Tibial artery (tissue), 4 donors: ENCODE data around the gene CDCA7L.

Experiments
- DNase-seq, 2 donors: peaks; one replicate each; pipeline ENCODE4 v3.0.0-alpha.2; 2019
- H3K27ac ChIP-seq, 2 donors: fragments of 200-600 bp; sonication (generic) in 1 of 2; 1 replicate in 1 of 2; 2 replicates in 1 of 2; pipeline ENCODE4 v1.5.1; 2018 to 2019; ENCODE audit warnings: mild to moderate bottlenecking in 1 of 2
- H3K27me3 ChIP-seq, 2 donors: fragments of 200-600 bp; sonication (generic) in 1 of 2; one replicate each; pipeline versions ENCODE4 v1.5.1 to v1.6.0; 2016 to 2019
- H3K36me3 ChIP-seq, 3 donors: fragments of 200-600 bp; sonication (generic) in 2 of 3; one replicate each; pipeline ENCODE4 v1.5.1; 2016 to 2019; ENCODE audit warnings: mild to moderate bottlenecking in 2 of 3
- H3K4me1 ChIP-seq, 4 donors: fragments of 200-600 bp; sonication (generic) in 2 of 4; 1 replicate in 3 of 4; 2 replicates in 1 of 4; pipeline ENCODE4 v1.5.1; 2016 to 2019
- H3K4me3 ChIP-seq, 2 donors: fragments of 200-600 bp; sonication (generic) in 1 of 2; 1 replicate in 1 of 2; 2 replicates in 1 of 2; pipeline ENCODE4 v1.5.1; 2018 to 2019; ENCODE audit warnings: mild to moderate bottlenecking in 2 of 2
- H3K9me3 ChIP-seq, 3 donors: fragments of 200-600 bp; sonication (generic) in 1 of 3; one replicate each; pipeline ENCODE4 v1.5.1; 2016 to 2019
- intact Hi-C: fragments of 100-400 bp; cut with DNase I; formaldehyde crosslinking; loops from one replicate; pipeline ENCODE4 v1.15.0; 2023; ENCODE audit warnings: low total_unique reads
- TF ChIP-seq, protein P1 (sequence below), 2 experiments: fragments of 200-600 bp in 1 of 2; fragments of 450-650 bp in 1 of 2; IDR thresholded peaks; one replicate each; pipeline ENCODE4 v1.5.1; 2017 to 2019; ENCODE audit warnings: antibody characterized with exemption in 2 of 2, mild to moderate bottlenecking in 1 of 2, moderate library complexity in 1 of 2

The CDCA7L gene

DNA sequence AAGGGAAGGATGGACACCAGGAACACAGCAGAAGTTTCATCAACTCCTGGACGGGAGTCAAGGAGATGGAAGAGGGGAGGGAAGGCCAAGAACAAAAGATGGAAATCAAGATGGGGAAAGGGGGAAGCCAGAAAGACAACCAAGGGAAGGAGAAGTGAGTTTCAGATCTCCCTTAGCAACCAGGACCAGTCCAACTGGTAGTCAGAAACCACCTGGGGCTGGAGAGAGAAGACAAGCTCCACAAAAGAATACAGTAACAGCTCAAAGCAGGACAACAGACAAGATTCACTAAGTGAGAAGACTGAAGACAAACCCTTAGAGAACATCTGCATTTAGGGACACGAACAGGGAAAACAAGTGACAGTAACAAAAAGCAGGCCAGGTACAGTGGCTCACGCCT lies 30.6 kb downstream of the CDCA7L start:
- Histone ChIP-seq H3K27me3 (no peaks in the 10 kb centered on the region), H3K4me3 (no peak overlapping the region), H3K36me3 (peaks cover 0 to 14% (median 0%) of the 10 kb centered on the region in 3 donors), H3K27ac (no peak overlapping the region), H3K4me1 (no peaks in the 10 kb centered on the region), H3K9me3 (no peaks in the 10 kb centered on the region)
- intact Hi-C loops = no loop called here
- DNase-seq = no peak
- TF ChIP-seq, protein P1, sequence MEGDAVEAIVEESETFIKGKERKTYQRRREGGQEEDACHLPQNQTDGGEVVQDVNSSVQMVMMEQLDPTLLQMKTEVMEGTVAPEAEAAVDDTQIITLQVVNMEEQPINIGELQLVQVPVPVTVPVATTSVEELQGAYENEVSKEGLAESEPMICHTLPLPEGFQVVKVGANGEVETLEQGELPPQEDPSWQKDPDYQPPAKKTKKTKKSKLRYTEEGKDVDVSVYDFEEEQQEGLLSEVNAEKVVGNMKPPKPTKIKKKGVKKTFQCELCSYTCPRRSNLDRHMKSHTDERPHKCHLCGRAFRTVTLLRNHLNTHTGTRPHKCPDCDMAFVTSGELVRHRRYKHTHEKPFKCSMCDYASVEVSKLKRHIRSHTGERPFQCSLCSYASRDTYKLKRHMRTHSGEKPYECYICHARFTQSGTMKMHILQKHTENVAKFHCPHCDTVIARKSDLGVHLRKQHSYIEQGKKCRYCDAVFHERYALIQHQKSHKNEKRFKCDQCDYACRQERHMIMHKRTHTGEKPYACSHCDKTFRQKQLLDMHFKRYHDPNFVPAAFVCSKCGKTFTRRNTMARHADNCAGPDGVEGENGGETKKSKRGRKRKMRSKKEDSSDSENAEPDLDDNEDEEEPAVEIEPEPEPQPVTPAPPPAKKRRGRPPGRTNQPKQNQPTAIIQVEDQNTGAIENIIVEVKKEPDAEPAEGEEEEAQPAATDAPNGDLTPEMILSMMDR (IDR thresholded peaks at IDR 0.05) = no peak

DNA sequence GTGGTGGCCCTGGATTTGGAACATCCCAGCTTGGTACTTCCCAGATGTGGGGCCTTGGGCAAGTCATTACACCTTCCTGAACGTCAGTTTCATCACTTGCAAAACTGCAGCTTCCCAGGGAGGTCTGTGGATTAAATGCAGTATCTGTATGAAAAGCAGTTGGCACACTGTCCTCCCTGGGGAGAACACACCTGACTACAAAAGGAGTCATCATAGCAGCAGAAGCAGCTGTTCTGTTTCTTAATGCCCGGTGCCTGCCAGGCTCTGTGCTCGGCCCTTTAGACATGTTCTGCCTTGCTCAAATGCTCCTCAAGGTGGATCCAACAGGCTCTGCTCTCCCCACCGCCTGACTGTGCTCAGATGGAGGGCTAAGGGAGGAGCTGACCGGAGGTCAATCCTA lies 31.0 kb downstream of the CDCA7L start:
- intact Hi-C loops = no loop called here
- H3K27me3 ChIP-seq = no peaks in the 10 kb centered on the region
- no peak overlapping the region for H3K27ac ChIP-seq
- TF ChIP-seq, protein P1 (IDR thresholded peaks at IDR 0.05) = no peak
- no peaks in the 10 kb centered on the region for H3K9me3 ChIP-seq
- H3K4me3 ChIP-seq = no peak overlapping the region
- no peaks in the 10 kb centered on the region for H3K4me1 ChIP-seq
- peaks cover 0 to 14% (median 0%) of the 10 kb centered on the region in 3 donors for H3K36me3 ChIP-seq
- DNase-seq = no peak

DNA sequence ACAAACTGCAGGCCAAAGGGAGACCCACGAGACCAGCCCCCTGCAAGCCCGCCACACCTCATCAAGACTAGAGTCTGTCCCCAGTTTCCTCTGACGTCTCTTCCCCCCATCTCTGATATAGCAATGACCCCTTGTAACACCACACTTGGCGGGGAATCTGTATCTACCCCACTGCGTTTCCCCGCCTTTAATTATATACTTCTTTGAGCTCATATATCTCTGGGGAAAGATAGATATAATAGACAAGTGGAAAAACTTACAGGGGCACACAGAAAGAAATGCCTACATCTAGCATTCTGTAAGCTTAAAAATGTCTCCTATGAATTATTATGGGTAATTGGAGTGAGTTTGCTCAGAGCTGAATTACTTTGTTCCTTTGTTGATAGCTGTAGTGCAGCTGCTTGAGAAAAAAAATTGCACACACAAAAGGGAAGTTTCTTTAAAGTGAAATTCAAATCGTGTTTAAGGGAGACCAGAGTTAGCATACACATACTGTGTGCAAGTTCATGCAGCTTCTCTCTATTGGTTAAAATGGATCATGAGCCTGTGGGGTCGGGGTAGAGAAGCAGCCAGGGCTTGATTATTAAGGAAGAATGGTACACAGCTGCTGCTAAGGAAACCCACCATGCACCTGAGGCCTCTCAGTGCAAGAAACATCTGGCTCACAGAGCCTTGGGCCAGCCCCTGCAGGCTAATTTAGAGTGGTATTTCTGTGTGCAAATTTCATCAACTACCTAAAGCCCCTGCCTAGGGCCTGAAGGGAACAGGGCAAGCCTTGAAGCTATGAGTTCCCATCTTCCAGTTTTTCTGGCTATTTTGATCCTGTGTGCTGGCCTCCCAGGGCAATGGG lies 32.5 kb downstream of the CDCA7L start:
- peaks cover 0 to 25% (median 0%) of the 10 kb centered on the region in 3 donors for H3K36me3 ChIP-seq
- intact Hi-C loops = no loop called here
- H3K27me3 ChIP-seq = no peaks in the 10 kb centered on the region
- DNase-seq = no peak
- no peaks in the 10 kb centered on the region for H3K4me1 ChIP-seq
- H3K27ac ChIP-seq = no peak overlapping the region
- no peak overlapping the region for H3K4me3 ChIP-seq
- no peaks in the 10 kb centered on the region for H3K9me3 ChIP-seq
- TF ChIP-seq, protein P1 (IDR thresholded peaks at IDR 0.05) = no peak

DNA sequence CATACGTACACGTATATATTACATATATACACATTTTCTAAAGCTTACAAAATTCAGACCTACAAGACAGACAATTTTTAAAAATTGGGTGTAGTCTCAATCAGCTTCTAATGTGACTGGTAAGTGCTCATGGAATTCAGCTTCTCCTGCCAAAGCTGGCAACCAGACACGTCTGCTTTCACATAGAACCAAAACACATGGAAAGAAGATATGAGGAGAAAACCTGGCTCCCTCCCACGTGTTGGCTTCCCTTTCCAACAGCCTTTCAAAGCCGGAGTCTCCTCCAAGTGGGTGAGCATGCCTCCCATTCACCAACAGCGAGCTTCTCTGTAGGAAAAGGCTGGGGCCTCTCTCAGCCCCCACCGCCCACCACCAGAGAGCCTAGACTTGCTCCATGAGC lies 33.4 kb downstream of the CDCA7L start:
- no peaks in the 10 kb centered on the region for H3K9me3 ChIP-seq

DNA sequence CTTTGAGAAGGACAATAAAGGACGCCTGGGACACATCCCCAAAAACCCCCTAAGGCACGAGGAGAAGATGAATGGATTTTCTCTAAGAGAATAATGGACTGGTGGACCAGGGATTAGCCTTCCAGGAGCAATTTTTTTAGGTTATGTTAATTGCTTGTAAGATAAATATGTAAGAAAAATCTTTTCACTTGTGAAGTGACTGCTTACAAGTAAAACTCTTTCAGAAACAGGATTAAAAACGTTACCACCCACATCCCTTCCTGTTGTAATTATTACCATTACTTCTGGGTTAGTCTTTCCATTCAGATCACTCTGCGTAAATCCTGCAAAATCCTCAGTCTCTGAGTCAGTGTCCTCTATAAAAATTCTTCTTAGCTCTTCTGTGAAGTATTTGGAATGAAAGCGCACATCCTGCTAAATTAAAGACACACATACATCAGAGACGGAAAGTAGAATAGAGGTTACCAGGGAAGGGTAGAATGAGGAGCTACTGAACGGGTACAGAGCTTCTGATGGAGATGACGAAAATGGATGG lies 34.3 kb downstream of the CDCA7L start:
- H3K4me3 ChIP-seq = no peak overlapping the region
- no peaks in the 10 kb centered on the region for H3K4me1 ChIP-seq
- H3K27me3 ChIP-seq = no peaks in the 10 kb centered on the region
- intact Hi-C loops = no loop called here
- TF ChIP-seq, protein P1 (IDR thresholded peaks at IDR 0.05) = no peak
- no peak for DNase-seq
- H3K36me3 ChIP-seq = peaks cover 0 to 39% (median 0%) of the 10 kb centered on the region in 3 donors
- no peak overlapping the region for H3K27ac ChIP-seq
- no peaks in the 10 kb centered on the region for H3K9me3 ChIP-seq

More for the DNA sequence above, 33.4 kb downstream of the CDCA7L start:
- DNase-seq = no peak
- Histone ChIP-seq H3K4me1 (no peaks in the 10 kb centered on the region), H3K4me3 (no peak overlapping the region), H3K36me3 (peaks cover 0 to 33% (median 0%) of the 10 kb centered on the region in 3 donors), H3K27ac (no peak overlapping the region), H3K27me3 (no peaks in the 10 kb centered on the region)
- intact Hi-C loops = no loop called here
- TF ChIP-seq, protein P1 (IDR thresholded peaks at IDR 0.05) = no peak
